Fibroblast of peridontal ligament (primary cell): ENCODE measurements around the gene NHLRC2.
"Not testable (repeated sequence)": the region's sequence is repeated elsewhere in the genome, so short reads cannot be mapped to it uniquely, and the experiment has no call there.

ENCODE experiments used
- DNase-seq: peaks from one replicate; pipeline ENCODE4 v3.0.0-alpha.2; 2010; ENCODE audit errors: extremely low read depth

Gene NHLRC2

DNA sequence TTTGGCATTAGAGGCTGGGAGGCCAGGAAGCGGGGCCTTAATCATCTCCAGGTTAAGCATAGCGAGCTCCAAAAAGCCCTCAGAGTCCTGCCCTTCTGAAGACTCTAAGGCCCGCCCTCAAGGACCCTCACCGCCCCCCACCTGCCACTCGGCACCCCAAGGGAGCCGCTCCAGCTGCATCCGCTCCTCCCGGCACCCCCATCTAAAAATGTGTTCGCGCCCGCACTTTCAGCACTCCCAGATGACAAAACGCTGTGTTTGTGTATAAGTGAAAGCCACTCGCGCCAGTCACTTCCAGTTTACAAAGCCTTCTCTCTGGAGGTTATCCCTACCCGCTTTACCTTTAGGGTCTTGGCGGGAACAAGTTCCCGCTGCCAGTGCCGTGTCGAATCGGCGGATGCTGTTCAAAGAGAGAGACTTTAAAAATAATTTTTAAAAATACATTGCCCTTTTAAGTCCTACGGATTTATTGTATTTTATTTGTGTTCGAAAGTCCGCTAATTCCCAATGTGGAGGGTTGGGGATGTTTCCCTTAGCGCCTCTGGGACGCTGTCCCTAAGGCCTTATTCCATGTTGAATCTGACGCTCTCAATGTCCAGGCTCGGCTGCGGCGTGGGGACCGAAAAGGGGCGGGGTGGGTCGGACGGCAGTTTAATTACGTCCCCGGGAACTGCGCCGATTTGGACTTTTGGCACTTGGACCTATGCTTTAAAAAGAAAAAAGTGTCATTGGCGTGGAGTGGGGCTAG, at the start of gene NHLRC2, which contains the start of gene DCLRE1A:
NHLRC2 (plus strand) TSS at position 649 of the 748 bp plus-strand sequence. CDS start 212 bp downstream, outside the sequence.
DCLRE1A (minus strand) TSS at position 70 of the 748 bp plus-strand sequence. CDS start 900 bp downstream, outside the sequence.
- peak; percentile 84 for DNase-seq

- DNase-seq, result no peak
These were observed 48.0 kb upstream of the NHLRC2 start for GRCh38 chr10:113806503-113806902.

- DNase-seq, result no peak
These were observed 46.3 kb upstream of the NHLRC2 start for GRCh38 chr10:113808168-113808567.

DNA sequence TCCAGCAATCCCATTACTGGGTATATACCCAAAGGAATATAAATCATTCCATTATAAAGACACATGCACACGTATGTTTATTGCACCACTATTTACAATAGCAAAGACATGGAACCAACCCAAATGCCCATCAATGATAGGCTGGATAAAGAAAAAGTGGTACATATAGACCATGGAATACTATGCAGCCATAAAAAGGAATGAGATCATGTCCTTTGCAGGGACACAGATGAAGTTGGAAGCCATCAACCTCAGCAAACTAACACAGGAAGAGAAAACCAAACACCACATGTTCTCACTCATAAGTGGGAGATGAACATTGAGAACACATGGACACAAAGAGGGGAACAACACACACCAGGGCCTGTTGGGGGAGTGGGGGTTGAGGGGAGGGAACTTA, 39.8 kb upstream of the NHLRC2 start:
- not testable (repeated sequence) for DNase-seq

- no peak for DNase-seq
These were observed 34.5 kb upstream of the NHLRC2 start for GRCh38 chr10:113819989-113820388.

GRCh38 chr10:113820507-113820906, 34.0 kb upstream of the NHLRC2 start:
- no peak for DNase-seq

DNA sequence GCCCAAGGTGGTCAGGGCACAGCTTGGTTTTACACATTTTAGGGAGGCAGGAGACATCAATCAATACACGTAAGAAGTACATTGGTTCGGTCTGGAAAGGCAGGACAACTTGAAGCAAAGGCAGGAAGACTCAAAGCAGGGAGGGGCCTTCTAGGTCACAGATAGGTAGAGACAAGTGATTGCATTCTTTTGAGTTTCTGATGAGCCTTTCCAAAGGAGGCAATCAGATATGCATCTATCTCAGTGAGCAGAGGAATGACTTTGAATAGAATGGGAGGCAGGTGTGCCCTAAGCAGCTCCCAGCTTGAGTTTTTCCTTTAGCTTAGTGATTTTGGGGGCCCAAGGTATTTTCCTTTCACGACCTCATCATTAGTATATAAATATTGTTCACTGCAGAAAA, 33.2 kb upstream of the NHLRC2 start:
- not testable (repeated sequence) for DNase-seq

DNA sequence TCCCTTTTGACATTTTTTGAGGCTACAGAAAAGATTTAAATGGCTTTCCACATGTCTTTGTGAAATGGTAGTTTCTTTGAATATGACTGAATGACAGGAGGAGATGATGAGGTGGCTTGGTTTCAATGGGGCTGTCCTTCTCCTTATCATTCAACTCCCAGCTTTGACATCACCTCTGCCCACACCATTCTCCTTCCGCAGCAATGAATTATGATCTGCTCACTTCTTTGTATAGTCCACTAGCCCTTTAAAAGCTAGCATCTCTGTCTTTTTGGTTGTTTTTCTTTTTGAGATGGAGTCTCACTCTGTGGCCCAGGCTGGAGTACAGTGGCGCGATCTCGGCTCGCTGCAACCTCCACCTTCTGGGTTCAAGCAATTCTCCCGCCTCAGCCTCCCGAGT, 32.3 kb upstream of the NHLRC2 start:
- no peak for DNase-seq

- peak; percentile 3 for DNase-seq
These were observed 31.1 kb upstream of the NHLRC2 start for GRCh38 chr10:113823389-113823788.

GRCh38 chr10:113825791-113826190, 28.7 kb upstream of the NHLRC2 start:
- DNase-seq, result peak; percentile 7

DNA sequence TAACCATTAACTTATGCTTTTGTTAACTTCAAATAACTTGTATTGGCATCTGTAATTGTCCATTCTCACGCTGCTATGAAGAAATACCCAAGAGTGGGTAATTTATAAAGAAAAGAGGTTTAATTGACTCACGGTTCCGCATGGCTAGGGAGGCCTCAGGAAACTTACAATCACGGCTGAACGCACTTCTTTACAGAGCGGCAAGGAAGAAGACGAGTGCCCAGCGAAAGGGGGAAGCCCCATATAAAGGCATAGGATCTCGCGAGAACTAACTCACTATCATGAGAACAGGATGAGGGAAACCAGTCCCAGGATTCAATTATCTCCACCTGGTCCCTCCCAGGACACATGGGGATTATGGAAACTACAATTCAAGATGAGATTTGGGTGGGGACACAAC, 25.9 kb upstream of the NHLRC2 start:
- not testable (repeated sequence) for DNase-seq

GRCh38 chr10:113842171-113842570, 12.3 kb upstream of the NHLRC2 start:
- DNase-seq, result no peak

- no peak for DNase-seq
These were observed 10.4 kb upstream of the NHLRC2 start for GRCh38 chr10:113843972-113844485.

DNA sequence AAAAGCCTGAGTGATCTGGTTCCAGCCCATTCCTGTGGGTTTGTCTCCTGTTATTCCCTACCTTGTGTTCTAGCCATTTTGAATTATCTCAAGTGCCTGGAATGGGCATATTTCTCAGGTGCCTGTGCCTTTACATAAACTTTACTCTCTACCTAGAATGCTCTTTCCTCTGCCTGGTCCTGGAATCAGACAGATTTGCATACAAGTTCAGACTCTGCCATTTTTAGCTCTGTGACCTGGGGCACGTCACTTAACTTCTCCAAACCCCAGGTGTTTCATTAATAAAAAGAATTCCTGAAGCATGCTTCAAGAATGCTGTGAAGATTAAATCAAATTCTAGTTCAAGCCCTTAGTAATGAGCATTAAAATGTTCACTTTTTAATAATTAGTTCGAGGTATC, 8.4 kb upstream of the NHLRC2 start:
- no peak for DNase-seq

- no peak for DNase-seq
These were observed 5.2 kb upstream of the NHLRC2 start for GRCh38 chr10:113849140-113849803.

DNA sequence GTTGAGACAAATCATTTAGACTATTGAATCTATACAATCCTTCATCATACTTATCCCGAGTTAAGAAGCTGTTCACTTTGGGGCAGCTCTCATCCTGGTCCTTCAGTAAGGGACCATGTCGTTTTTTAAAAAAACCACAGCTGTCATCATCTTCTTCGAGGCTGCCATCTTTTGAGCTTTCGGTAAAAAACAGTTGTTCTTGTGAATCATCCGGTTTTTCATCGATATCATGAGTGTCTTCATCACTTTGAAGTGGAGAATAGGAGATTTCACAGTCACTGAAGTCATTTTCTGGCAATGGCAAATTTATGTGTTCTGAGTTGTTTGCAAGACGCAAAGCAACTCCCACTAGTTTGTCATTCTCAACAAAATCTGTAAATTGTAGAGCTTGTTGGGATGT, 4.5 kb upstream of the NHLRC2 start:
- no peak for DNase-seq

GRCh38 chr10:113853578-113854012, 866 bp upstream of the NHLRC2 start:
- no peak for DNase-seq

DNA sequence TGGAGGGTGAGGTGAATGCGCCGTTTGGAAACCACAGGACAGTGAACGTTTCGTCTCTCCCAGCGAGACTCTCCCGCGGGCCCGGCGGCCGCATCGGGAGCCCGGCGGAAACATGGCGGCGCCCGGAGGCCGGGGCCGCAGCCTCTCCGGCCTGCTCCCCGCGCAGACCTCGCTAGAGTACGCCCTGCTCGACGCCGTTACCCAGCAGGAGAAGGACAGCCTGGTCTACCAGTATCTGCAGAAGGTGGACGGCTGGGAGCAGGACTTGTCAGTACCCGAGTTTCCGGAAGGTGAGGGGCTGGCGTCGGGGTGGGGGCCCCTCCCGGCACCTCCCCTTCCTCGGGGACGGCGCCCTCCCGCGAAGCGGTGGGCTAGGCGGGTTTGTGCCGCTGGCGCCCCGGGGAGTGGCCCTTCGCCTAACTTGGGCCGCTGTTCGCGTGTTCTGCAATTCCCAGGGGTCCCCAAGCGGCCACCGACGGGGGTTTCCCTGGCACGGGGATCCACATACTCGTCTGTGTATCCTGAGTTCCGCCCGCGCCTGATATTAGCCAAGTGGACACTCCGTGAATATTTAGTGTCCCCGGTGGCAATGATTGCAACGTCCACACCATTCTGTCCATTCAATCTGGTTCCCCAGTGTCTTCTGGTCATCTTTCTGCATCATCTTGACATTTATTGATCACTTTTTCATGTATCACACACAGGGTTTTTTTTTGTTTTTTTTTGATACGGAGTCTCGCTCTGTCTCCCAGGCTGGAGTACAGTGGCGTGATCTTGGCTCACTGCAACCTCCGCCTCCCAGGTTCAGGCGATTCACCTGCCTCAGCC, 514 bp downstream of the NHLRC2 start:
- DNase-seq, result peak; percentile 24

DNA sequence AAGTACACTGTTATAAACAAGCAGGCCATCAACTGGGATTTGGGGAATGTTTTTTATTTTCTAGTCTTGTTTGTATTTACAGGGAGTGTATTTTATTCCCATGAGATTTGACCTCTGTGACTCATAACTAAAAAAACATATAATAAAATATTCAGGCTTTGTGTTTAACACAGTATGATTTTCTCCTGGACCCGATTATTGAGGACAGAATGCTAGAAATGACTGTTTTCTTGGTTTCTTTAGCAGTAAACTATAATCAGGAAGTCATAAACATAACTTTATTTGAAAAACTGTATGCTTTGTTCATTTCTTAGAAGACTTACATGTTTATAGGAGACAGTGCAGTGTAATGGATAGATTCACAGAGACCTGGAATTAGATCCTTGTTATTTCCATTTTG, 2.1 kb downstream of the NHLRC2 start:
- DNase-seq, result peak; percentile 25

- no peak for DNase-seq
These were observed 2.7 kb downstream of the NHLRC2 start for GRCh38 chr10:113857210-113857609.

GRCh38 chr10:113858541-113858940, 4.1 kb downstream of the NHLRC2 start:
- no peak for DNase-seq

DNA sequence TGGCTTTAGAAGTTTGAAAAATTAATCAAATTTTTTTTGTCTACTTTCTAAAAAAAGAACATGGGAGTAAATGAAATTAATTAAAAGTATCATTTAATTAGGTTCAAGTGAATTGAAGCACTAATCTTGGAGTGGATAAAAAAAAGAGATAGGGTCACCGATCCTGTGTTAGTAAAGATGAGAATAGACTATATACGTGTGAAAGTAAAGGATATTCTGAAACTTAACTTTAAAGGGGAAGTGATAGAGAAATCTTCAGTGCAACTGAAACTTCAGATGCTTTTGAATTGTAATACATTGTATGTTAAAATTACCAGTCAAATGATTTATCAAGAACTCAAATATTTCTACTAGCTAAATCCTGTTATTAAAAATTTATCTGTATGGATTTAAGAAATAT, 4.8 kb downstream of the NHLRC2 start:
- no peak for DNase-seq
